Activated CD4-positive, alpha-beta T cell treated with anti-CD3 and anti-CD28 coated beads, Interleukin-2, amount 10 ng/mL, durations not matched to agents 7 days and 5 days (primary cell): ENCODE data around the gene IL12RB2. TPM values are rescaled to one million over a fixed set of nuclear protein-coding genes. Genes with fewer than 3 reads are reported as not detected.
A peak's percentile ranks its signal among the peaks of the same experiment; 100 is the strongest.

Experiments used
- CTCF ChIA-PET: fragments of 350-600 bp; sonication (Branson Sonifier 250); formaldehyde crosslinking; loops from one replicate; lab custom pipeline; 2021; ENCODE audit warnings: antibody characterized with exemption; lab: Charles Lee
- POLR2A ChIA-PET: fragments of 350-600 bp; sonication (Branson Sonifier 250); formaldehyde crosslinking; loops from one replicate; lab custom pipeline; 2021; ENCODE audit warnings: antibody characterized with exemption; lab: Charles Lee
- DNase-seq: peaks from one replicate; pipeline ENCODE4 v3.0.0-alpha.2; 2020
- H3K27ac Mint-ChIP-seq: one replicate; pipeline ENCODE4 v1.8.0; 2021; ENCODE audit warnings: mild to moderate bottlenecking, moderate library complexity, mixed read lengths
- H3K27me3 Mint-ChIP-seq: one replicate; pipeline ENCODE4 v1.8.0; 2021; ENCODE audit warnings: mixed read lengths
- H3K36me3 Mint-ChIP-seq: one replicate; pipeline ENCODE4 v1.8.0; 2021; ENCODE audit warnings: low read depth, mixed read lengths
- H3K4me1 Mint-ChIP-seq: one replicate; pipeline ENCODE4 v1.8.0; 2021; ENCODE audit warnings: mixed read lengths
- H3K4me3 Mint-ChIP-seq: one replicate; pipeline ENCODE4 v1.8.0; 2021; ENCODE audit warnings: mild to moderate bottlenecking, moderate library complexity, mixed read lengths
- H3K9me3 Mint-ChIP-seq: one replicate; pipeline ENCODE4 v1.8.0; 2021; ENCODE audit warnings: mixed read lengths
- total RNA-seq, 2 experiments: library from RNA; stranded (reverse); gene quantifications; one replicate each; pipeline ENCODE4 v1.2.3, GENCODE V29; 2021

Gene IL12RB2
- total RNA-seq, 2 experiments from 2014 or later, result 29.3 to 31.8 TPM

DNA sequence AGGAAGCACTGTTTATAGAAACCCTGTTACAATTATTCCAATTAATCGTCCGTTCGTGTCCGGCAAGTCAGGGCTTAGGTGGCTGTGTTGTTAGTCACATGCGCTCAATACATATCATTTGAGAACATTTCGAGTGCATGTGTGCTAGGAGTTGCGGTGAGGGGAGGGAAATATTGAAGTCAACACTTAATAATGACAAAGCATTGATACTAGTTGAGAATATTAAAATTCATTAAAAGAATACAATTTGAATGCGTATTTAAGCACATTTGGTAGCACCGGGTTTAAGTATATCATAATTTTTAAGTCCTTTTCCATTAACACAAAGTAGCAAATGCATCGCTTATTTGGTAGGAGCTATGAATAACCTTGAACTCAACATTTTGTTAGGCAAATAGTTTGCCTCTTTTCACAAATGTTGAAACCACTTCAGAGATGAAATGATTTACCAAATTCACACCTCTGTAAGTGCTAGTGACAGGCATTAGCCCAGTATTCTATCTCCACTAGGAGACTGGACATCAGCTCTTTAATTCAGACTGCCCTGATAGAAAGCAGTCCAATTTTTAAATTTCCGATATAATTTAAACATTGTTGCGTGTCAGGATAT is 123.6 kb downstream of the IL12RB2 start:
- Mint-ChIP-seq H3K4me3 (peak overlapping the region; percentile 93), H3K4me1 (peaks cover 47% of the 10 kb centered on the region), H3K27me3 (no peaks in the 10 kb centered on the region), H3K36me3 (peaks cover 34% of the 10 kb centered on the region), H3K9me3 (no peaks in the 10 kb centered on the region), H3K27ac (peak overlapping the region; percentile 99)
- CTCF ChIA-PET, result interaction anchor here (0.8 to 3.0 kb wide), 6 partner anchors 10 to 219 kb away, joined by 3 to 9 read pairs (median 4); no protein-coding TSS in a partner anchor
- DNase-seq, result no peak
- POLR2A ChIA-PET, result no interaction called here

DNA sequence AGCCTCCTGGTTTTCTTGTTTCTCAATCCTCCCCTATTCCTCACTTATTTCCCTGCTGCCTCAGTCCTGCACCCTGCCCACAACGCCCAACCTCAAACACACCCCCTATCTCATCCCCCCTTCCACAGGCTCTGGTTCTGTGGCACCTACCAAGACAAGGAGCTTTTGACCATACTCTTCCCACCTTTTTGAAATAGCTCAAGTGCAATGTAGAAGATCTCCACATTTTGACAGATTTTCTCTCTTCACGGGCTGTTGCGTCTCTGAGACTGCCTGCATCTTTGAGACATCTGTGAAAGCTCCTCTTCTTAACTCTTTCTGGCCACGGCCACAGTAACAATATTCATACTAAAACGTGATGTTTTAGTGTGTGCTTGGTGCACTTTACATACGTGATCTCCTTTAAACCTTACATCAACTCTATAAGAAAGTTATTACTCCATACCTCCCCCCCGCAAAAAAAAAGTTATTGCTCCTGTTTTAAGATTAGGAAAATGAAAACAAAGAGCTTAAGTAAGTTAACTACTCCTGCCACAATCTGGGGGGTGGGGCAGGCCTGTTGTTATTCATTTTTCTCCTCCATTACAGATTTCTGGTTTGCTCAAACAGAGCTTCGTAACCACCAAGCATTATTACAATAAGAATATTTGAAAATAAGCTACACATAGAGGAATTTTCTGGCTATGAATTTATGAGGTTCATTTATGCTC is 124.4 kb downstream of the IL12RB2 start:
- no peaks in the 10 kb centered on the region for H3K27me3 Mint-ChIP-seq
- peak overlapping the region; percentile 93 for H3K4me3 Mint-ChIP-seq
- peaks cover 30% of the 10 kb centered on the region for H3K36me3 Mint-ChIP-seq
- H3K27ac Mint-ChIP-seq, result peak overlapping the region; percentile 99
- no peaks in the 10 kb centered on the region for H3K9me3 Mint-ChIP-seq
- ChIA-PET POLR2A (interaction anchor here (0.5 to 0.6 kb wide), 3 partner anchors 17 to 432 kb away, joined by 3 to 4 read pairs (median 3); no protein-coding TSS in a partner anchor), CTCF (interaction anchor here (0.8 to 3.0 kb wide), 5 partner anchors 10 to 69 kb away, joined by 3 to 9 read pairs (median 4); no protein-coding TSS in a partner anchor)
- H3K4me1 Mint-ChIP-seq, result peaks cover 43% of the 10 kb centered on the region
- DNase-seq, result no peak

DNA sequence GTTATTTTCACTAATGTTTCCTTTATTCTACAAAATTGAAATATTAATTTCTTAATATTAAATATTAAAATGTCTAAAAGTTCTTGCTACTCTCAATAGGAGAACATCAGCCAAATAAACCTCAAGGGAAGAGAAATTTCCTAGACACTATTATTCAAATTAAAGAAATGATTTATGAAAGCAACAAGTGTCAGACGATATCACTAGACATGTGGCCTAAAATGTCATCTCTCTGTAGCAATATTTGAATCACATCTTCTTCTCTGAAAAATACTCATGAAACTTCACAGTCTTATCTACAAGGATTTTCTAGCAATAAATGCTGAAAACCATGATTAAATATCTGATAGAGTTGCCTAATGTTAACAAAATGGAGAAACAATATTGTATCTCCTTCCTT is 125.1 kb downstream of the IL12RB2 start:
- H3K27me3 Mint-ChIP-seq, result no peaks in the 10 kb centered on the region
- no peaks in the 10 kb centered on the region for H3K9me3 Mint-ChIP-seq
- DNase-seq, result no peak
- ChIA-PET POLR2A (interaction anchor here (0.5 to 0.6 kb wide), 3 partner anchors 17 to 433 kb away, joined by 3 to 4 read pairs (median 3); no protein-coding TSS in a partner anchor), CTCF (interaction anchor here (0.5 to 3.0 kb wide), 3 partner anchors 9 to 51 kb away, joined by 4 to 9 read pairs (median 4); no protein-coding TSS in a partner anchor)
- no peak overlapping the region for H3K27ac Mint-ChIP-seq
- no peak overlapping the region for H3K4me3 Mint-ChIP-seq
- peaks cover 23% of the 10 kb centered on the region for H3K36me3 Mint-ChIP-seq
- peaks cover 36% of the 10 kb centered on the region for H3K4me1 Mint-ChIP-seq

DNA sequence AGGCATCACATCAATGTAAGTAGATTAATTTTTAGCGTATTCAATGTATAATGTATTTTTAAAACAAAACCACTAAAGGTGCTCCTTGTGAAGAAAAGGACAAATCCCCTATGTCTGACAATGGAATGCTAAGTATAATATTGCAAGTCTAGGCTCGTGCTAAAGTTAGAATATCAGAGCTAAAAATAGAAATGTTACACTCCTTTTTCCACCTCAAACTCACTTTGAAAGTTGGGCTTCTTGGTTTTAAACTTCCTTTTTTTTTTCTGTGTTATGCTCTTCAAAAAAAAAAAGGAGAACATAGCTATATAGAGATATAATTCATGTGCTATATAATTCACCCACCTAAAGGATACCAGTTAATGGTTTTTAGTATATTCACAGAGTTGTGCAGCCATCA is 126.2 kb downstream of the IL12RB2 start:
- ChIA-PET POLR2A (interaction anchor here (0.5 to 1.0 kb wide), 2 partner anchors 12 to 13 kb away, joined by 5 to 8 read pairs; no protein-coding TSS in a partner anchor), CTCF (interaction anchor here (0.6 kb wide), 1 partner anchor 50 kb away, joined by 3 read pairs; no protein-coding TSS in a partner anchor)
- Mint-ChIP-seq H3K4me1 (peaks cover 33% of the 10 kb centered on the region), H3K9me3 (no peaks in the 10 kb centered on the region), H3K27me3 (no peaks in the 10 kb centered on the region), H3K27ac (no peak overlapping the region), H3K4me3 (no peak overlapping the region), H3K36me3 (peaks cover 12% of the 10 kb centered on the region)
- no peak for DNase-seq

DNA sequence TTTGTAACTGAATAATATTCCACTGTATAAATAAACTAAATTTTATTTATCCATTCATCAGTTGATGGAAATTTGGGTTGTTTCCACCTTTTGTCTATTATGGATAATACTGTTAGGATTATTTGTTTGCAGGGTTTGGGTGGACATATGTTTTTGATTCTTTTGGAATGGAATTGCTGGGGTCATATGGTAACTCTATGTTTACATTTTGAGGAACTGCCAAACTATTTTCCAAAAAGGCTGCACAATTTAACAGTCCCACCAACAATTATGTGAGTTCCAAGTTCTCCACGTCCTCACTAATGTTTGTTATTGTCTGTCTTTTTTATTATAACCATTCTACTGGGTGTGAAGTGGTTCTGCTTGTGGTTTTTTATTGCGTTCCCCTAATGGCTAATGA is 126.8 kb downstream of the IL12RB2 start:
- Mint-ChIP-seq H3K27me3 (no peaks in the 10 kb centered on the region), H3K36me3 (peaks cover 7% of the 10 kb centered on the region), H3K4me1 (peaks cover 33% of the 10 kb centered on the region), H3K4me3 (no peak overlapping the region), H3K27ac (no peak overlapping the region), H3K9me3 (no peaks in the 10 kb centered on the region)
- ChIA-PET CTCF (no interaction called here), POLR2A (interaction anchor here (0.5 to 1.0 kb wide), 2 partner anchors 12 to 13 kb away, joined by 5 to 8 read pairs; no protein-coding TSS in a partner anchor)
- DNase-seq, result no peak

DNA sequence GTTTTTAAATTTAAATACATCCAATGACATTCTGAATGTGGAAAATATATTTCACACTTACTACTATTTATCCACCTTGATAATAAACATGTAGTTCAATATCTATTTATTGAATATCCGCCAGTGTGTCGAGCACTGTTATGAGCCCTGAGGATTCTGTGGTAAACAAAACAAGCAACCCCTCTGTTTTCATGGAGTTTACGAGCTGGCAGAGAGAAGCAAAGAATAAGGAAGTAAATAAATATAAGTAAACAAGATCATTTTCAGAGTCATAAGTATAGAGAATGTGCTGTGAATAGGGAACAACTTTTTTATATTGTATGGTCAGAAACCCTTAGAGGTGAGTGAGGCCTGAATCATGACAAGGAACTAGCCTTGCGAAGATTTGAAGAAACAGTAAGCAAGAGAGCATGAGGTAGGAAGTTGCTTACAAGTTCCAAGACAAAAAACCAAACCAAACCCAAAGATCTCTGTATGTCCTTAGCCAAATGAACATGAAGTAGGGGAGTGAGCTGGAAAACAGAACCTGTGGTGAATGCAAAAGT is 128.9 kb downstream of the IL12RB2 start:
- ChIA-PET CTCF (interaction anchor here (0.5 to 1.3 kb wide), 3 partner anchors 8 to 79 kb away, joined by 3 read pairs; no protein-coding TSS in a partner anchor), POLR2A (no interaction called here)
- Mint-ChIP-seq H3K27me3 (no peaks in the 10 kb centered on the region), H3K4me3 (no peak overlapping the region), H3K27ac (no peak overlapping the region), H3K4me1 (peaks cover 35% of the 10 kb centered on the region), H3K9me3 (no peaks in the 10 kb centered on the region), H3K36me3 (no peaks in the 10 kb centered on the region)
- no peak for DNase-seq

DNA sequence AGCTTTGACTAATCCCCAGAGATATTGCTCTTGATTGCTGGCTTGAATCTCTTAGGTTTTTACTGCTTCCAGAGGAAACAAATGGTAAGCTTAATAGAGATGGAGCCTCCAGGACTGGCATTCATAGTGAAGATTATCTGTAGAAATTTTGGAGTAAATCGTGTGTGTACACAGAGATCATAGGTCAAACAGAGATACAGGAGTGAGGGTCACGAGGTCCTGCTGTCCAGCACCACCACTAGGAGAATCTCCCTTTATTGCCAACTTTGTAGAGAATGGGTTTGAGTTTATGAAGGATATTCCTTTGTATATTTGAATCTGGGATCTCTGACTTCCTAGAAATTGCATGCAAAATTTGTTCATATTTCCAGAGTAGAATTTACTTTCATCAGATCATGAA is 130.3 kb downstream of the IL12RB2 start:
- Mint-ChIP-seq H3K9me3 (no peaks in the 10 kb centered on the region), H3K36me3 (no peaks in the 10 kb centered on the region), H3K4me1 (peaks cover 26% of the 10 kb centered on the region), H3K4me3 (no peak overlapping the region), H3K27ac (no peak overlapping the region), H3K27me3 (no peaks in the 10 kb centered on the region)
- CTCF ChIA-PET, result interaction anchor here (0.6 to 1.6 kb wide), 3 partner anchors 10 to 225 kb away, joined by 3 to 4 read pairs (median 3); no protein-coding TSS in a partner anchor
- POLR2A ChIA-PET, result interaction anchor here (0.7 to 0.8 kb wide), 2 partner anchors 205 to 477 kb away, joined by 3 to 4 read pairs; no protein-coding TSS in a partner anchor
- DNase-seq, result no peak

DNA sequence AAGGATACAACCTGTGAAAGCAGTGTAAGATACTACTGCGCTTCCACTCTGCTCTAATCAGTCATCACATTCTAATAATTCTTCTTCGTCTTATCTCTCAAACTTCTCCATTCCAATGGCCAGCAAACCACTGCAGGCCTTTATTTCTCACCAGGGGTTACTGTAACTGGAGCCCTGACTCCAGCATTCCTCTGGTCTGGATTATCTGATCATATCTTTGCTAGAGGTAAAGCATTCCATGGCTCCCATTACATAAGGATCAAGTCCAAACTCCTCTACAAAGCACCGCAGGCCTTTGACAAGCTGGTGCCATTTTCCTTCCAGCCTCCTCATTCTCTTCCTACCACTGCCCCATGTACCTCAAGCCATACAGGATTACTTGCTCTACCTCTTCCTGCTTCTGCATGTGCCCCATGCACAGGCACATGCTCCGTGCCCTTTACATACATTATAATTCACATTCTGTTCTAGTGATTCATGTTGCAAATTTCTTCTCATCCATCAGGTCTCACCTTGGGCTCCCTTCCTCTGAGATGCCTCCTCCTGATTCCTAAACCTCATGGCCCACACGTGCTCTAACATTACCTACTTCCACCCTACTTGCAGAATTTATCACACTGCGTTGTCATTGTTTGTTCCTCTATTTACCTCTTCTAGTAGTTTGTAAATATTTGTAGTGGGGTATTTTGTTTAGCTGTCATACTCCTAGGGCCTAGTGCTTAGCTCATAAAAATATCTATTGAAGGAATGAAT is 131.8 kb downstream of the IL12RB2 start:
- CTCF ChIA-PET, result interaction anchor here (1.6 kb wide), 1 partner anchor 44 kb away, joined by 4 read pairs; no protein-coding TSS in a partner anchor

DNA sequence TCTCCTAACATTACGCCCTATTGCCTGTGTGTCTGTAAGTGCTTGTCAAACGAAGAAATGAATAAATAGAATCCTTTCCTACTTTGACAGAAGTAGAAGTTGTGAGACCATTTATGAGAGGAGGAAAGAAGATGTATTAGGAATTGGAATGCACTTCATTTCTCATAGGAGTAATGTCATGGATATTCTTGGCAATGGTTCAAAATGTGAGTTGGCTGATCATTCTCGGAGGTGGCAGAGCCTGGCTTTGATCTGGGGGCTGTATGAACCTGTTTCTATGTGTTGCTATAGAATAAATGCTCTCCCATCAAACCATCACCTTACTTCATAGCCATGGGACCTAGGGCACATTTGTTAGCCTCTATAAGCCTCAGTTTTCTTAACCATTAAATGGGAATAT is 132.7 kb downstream of the IL12RB2 start:
- H3K4me3 Mint-ChIP-seq, result no peak overlapping the region
- no peaks in the 10 kb centered on the region for H3K27me3 Mint-ChIP-seq
- H3K27ac Mint-ChIP-seq, result no peak overlapping the region
- POLR2A ChIA-PET, result no interaction called here
- H3K9me3 Mint-ChIP-seq, result no peaks in the 10 kb centered on the region
- H3K36me3 Mint-ChIP-seq, result no peaks in the 10 kb centered on the region
- DNase-seq, result no peak
- peaks cover 8% of the 10 kb centered on the region for H3K4me1 Mint-ChIP-seq
- CTCF ChIA-PET, result interaction anchor here (2.2 kb wide), 1 partner anchor 9 kb away, joined by 9 read pairs; the partner anchor contains the start of gene SERBP1

More for the DNA sequence above, 131.8 kb downstream of the IL12RB2 start:
- no peak for DNase-seq
- H3K4me1 Mint-ChIP-seq, result peaks cover 13% of the 10 kb centered on the region
- no peaks in the 10 kb centered on the region for H3K27me3 Mint-ChIP-seq
- no peaks in the 10 kb centered on the region for H3K9me3 Mint-ChIP-seq
- H3K27ac Mint-ChIP-seq, result no peak overlapping the region
- H3K4me3 Mint-ChIP-seq, result no peak overlapping the region
- no peaks in the 10 kb centered on the region for H3K36me3 Mint-ChIP-seq
- POLR2A ChIA-PET, result no interaction called here

DNA sequence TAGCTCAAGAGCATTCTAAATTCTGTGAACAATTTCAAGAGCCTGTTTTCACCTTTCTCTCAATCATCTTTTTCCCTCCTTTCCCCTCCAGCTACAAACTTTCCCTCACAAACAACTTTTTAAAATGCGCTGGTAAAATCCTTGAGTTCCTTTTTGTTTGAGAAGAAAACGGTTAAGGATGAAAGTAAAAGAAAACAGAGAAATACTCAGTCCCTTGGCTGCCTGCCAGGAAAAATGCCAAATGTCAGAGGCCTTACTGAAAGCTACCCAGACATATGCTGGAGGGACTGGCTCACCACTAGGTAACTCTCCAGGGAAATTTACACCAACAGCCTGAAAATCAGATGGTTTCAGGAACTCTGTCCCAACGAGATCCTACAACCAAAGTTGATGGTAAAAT is 133.5 kb downstream of the IL12RB2 start:
- CTCF ChIA-PET, result interaction anchor here (1.2 to 2.2 kb wide), 2 partner anchors 10 to 15 kb away, joined by 3 to 9 read pairs; partner anchors contain the start of gene SERBP1
- Mint-ChIP-seq H3K36me3 (no peaks in the 10 kb centered on the region), H3K9me3 (no peaks in the 10 kb centered on the region), H3K4me1 (peaks cover 8% of the 10 kb centered on the region), H3K4me3 (no peak overlapping the region), H3K27ac (no peak overlapping the region), H3K27me3 (no peaks in the 10 kb centered on the region)
- POLR2A ChIA-PET, result no interaction called here
- peak; percentile 16 for DNase-seq

DNA sequence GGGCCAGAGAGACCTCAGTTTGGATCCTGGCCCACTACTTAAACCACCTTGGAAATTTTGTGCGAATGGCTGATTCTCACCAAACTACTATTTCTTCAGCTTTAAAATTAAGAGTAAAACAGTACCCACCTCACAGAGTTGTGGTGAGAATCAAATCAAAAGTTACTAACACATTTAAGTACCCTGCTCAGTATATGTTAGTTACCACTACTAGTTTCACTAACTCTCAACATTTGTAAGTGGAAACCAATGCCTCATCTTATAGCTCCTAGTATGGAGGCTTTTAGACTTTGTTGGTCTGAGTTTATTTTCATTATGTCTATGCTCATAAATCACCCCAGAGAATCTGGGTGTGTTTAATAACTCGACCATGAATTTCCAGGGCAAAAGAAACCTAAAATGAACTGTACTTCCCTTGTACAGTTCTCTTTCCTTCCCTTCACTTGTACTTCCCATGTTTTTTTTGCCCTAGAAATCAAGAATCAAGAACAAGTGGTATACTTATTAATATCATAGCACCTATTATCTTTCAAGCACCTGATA is 134.1 kb downstream of the IL12RB2 start:
- CTCF ChIA-PET, result interaction anchor here (0.7 to 2.2 kb wide), 4 partner anchors 10 to 106 kb away, joined by 3 to 9 read pairs (median 4); partner anchors contain the start of gene SERBP1
- Mint-ChIP-seq H3K27me3 (peaks cover 2% of the 10 kb centered on the region), H3K4me3 (no peak overlapping the region), H3K27ac (no peak overlapping the region), H3K4me1 (peaks cover 9% of the 10 kb centered on the region), H3K36me3 (no peaks in the 10 kb centered on the region), H3K9me3 (no peaks in the 10 kb centered on the region)
- POLR2A ChIA-PET, result no interaction called here
- no peak for DNase-seq
